ENCODE results near the gene HMGCS1.
A peak's percentile ranks its signal among the peaks of the same experiment; 100 is the strongest.
"Not testable (repeated sequence)": the region's sequence is repeated elsewhere in the genome, so short reads cannot be mapped to it uniquely, and the experiment has no call there.

HMGCS1 gene

DNA sequence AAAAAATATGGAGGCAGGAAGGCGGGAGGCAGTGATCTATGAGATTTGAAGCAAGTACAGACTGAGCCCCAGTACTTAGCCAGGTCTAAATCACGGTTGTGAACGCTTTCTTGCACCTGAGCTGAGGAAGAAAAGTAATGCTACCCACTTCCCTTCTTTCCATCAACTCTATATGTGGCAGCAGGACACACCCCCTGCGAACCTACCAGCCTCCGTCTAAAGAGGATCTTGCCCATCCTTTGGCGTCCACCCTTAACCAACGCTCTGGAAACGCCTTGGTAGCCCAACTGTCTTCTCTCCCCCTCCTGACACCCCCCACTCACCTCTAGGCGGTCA, 545 bp downstream of the HMGCS1 start:
- DNase-seq, result peak in 4 of 51 donors; percentile 23 to 56 (median 42)

- peak in 4 of 51 donors; percentile 2 to 49 (median 11) for DNase-seq
These were observed 1.0 kb downstream of the HMGCS1 start for GRCh38 chr5:43312076-43312661.

DNA sequence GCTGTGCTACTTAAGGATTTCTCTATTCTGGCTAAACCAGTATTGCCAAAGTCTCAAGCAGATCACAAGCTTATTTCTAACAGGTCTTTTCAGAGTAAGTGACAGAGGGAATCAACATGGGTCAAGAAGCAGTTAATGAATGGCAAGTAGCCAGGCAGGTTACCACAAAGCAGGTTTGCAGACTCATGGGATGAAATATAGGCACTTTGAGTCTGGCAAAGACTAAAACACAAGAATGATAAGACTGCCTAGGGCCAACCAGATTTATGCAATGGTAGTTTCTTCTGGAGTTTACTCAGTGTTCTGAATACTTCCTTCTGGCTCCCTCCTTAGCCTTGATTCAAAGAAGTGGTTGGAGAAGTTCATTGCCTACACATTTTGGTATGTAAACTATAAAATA, 3.6 kb downstream of the HMGCS1 start:
- DNase-seq, result no peak

- DNase-seq, result no peak
These were observed 4.1 kb downstream of the HMGCS1 start for GRCh38 chr5:43309122-43309521.

- not testable (repeated sequence) for DNase-seq
These were observed 6.3 kb downstream of the HMGCS1 start for GRCh38 chr5:43306954-43307353.

DNA sequence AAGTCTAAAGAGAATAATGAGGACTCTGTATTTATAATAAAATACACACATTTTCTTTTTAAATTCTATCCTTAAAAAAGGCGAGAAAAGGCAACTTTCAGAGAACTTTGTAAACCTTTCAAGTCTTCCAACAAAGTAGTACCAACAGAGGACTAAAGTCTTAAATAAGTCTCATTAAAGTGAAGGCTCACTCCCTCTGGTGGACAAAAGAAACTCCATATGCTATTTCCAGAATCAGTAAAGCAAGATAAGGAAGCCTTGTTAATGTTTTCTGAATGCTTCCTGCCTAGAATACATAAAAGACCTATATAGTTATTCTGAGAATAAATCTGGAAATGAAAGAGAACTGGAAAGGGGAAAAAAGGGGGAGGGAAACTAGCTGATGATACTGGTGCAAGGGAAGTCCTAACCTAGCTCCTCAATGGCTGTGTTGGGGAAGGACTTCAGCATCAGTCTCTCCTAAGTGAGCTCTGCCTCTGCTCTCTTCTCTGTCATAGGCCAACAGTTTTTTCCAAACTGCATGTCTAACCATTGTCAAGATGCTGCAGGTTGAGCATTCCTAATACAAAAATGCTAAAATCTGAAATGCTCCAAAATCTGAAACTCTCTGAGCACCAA, 7.2 kb downstream of the HMGCS1 start:
- DNase-seq, result peak in 2 of 51 donors; percentile 3 to 46

DNA sequence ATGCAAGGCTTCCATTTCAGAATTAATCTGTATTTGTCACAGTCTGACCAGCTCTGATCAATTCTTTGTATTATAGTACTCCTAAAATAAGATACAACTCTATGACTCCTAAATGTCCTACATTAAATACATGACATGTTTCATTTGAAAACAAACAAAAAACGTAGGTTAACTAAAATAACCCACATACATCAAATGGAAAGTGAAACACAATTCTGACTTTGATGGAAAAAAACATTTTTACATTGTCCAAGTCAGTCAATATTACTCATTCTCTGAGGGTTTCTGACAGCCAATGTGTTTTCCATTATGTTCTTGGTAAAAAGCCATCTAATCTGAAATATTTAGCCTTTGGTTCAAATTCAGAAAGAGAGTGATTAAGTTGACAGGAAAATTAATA, 8.7 kb downstream of the HMGCS1 start:
- DNase-seq, result no peak

DNA sequence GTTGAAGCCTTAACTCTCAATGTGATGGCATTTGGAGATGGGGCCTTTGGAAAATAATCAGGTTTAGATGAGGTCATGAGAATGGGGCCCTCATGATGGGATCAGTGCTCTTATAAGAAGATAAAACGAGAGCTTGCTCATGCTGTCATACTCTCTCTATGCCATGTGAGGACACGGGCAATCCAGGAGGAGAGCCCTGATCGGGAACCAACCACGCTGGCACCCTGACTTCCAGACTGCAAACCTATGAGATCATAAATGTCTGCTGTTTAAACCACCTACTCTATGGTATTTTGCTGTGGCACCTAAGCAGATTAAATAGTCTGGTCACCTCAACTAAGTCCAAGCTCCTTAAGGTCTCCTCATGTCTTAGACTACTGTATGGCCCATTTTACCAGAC, 10.0 kb downstream of the HMGCS1 start:
- DNase-seq, result no peak

DNA sequence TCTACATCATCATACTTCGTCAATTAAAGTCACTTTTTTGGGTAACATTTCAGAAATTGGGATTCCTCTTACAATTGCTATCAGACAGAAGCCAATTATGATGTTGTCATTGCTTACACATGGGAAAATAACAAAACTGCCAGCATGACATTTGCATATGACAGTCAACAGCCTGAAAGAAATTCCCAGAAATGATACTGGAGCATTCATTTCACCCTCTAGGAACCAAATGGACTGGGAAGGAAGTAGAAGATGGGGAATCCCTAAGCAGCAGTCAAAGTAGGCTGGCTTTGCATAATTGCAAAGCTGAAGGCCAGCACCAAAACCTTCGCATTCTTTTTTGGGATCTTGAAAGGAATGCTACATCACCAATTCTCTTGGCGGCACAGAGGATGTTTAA, 10.7 kb downstream of the HMGCS1 start:
- no peak for DNase-seq

DNA sequence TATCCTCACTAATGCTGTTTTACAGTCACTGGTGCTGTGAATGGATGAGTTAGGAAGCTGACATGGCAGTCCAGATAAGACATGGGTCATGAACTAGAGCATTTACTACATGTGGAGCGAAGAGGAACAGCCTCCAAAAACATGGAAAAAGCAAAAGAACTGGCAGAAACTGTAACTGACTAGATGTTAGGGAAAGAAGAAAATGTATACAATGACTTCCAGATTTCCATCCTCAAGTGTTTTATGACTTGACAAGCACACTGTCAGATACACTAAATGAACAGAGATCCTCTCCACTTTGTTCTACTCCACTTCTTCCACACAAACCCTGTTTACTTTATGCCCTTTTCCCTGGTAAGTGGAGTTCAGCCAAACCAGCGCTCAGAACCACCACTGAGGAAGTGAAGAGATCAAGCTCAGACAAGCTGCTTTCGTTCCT, 11.5 kb downstream of the HMGCS1 start:
- DNase-seq, result no peak

- no peak for DNase-seq
These were observed 13.1 kb downstream of the HMGCS1 start for GRCh38 chr5:43300112-43300511.

GRCh38 chr5:43298443-43298842, 14.8 kb downstream of the HMGCS1 start:
- DNase-seq, result no peak

DNA sequence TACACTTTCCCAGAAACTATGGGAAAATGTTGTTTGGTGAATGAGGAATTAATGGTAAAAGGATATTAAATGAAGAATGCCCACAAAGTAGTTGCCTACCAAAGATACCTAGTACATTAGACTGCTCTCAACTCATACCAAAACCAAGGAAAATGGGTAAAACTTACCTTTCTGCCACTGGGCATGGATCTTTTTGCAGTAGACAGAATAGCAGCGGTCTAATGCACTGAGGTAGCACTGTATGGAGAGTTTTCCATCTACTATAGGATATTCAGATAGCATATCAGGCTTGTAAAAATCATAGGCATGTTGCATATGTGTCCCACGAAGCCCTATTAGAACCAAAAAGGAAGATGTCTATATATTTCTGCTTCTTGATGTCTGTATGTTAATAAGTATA, 16.4 kb downstream of the HMGCS1 start:
- DNase-seq, result no peak

DNA sequence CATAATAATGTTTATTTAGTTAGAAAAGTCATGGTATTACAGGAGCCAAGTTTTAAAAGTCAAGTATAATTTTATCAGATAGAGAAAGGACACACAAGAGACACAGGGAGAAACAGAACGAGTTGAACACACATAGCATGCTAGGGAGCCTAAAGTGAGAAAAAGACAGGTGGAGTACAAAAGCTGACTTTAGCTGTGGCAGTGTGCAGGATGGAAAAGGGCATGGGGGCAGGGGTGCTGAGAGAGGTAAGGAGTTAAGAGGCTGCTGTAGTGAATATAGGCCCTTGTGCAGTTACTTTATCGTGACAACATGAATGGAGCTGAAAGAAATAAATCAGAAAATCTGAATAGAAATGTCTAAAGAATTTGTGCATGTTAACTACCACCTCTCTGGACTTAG, 18.0 kb downstream of the HMGCS1 start:
- DNase-seq, result no peak

GRCh38 chr5:43294226-43294625, 19.0 kb downstream of the HMGCS1 start:
- DNase-seq, result no peak

GRCh38 chr5:43290726-43291125, 22.5 kb downstream of the HMGCS1 start:
- no peak for DNase-seq

DNA sequence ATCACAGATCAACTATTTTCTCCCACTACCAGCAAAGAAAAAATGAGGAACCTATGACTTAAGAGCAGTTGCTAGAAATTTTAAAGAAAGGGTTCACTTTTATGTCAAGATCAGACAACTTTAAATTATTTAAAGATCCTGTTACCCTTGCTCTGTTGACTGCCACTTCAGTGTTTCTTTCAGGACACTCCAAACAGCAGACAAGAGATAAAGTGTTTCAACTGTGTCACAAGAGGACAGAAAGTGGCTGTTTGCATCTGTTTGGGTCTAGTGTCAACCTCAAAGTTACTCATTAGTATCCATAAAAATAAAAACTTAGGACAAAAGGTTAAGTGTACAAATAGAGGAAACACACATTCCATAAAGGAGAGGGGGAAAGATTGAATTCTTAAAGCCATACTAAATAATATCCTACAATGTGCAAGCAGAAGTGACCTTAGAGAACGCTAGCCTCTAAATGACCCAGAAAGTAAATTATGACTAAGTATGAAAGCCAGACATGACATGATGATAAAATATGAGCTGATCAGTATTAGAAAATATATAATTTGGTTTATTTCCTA, 24.9 kb downstream of the HMGCS1 start:
- no peak for DNase-seq

GRCh38 chr5:43287493-43287892, 25.7 kb downstream of the HMGCS1 start:
- DNase-seq, result no peak

DNA sequence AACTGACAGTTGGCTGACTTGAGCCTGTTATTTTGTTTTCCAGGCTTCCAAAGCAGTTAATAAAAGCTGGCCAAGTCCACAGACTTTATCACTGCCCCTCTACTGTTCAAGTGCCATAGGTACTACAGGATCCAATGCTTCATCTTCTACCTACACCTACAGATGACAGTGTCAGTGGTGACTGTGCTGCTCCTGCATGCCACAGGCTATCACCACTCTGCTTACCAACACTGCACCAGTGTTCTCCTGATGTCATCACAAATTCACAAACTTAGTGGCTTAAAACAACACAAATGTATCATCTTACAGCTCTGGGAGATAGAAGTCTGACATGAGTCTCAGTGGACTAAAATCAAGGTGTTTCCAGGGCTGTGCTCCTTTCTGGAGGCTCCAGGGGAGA, 26.6 kb downstream of the HMGCS1 start:
- DNase-seq, result no peak

DNA sequence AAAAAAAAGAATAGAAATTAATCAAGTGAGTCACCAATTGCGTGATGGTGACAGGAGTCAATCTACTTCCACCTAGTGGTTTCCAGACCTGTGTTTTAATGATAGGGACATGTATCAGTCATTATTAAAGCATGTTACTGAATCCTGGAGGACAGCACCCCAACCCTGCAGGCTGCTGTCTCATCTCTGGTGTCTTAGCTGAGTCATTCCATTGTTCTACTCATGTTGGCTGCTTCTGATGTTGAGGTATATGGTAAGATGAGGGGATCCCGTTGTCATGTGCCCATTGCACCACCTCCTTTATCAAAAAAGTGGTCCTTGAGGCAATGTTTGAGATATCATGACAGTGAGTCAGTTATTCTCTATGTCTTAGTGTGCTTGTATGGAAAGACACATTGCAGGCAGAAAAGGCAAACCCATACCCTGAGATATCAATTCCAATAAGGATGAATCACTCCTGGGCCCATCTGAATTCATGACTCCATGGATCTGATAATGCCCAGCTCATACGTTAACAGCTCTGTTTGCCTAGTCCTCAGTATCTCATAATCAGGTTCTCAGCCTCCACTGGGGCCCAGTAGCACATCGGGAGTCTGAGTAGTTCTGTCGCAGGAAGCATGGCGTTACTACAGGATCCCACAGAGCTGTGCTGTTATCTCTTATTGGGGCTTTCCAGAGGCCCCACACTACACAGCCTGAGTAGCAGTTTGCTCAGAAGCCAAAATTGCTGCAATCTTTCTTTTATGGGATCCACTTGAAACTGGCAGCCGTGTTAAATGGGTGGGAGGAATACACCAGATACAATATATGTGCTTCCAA, 31.2 kb downstream of the HMGCS1 start:
- no peak for DNase-seq

- no peak for DNase-seq
These were observed 33.5 kb downstream of the HMGCS1 start for GRCh38 chr5:43279548-43280274.

DNA sequence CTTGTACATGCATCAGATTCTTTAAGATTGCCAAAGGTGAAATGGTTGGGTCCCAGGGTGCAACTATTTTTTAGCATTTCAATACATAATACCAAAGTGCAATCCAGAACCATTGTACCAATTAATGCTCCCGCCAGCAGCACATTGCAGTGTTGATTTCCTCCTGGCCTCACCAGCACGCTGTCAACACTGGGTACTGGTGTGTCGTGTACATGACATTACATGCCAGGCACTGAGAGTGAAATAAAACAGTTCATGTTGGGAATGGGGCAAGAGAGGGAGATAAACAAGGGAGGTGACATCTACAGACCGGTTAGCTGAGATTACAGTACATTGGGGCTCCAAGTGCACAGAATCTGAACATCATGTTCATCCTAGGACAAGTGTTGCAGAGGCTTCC, 37.8 kb downstream of the HMGCS1 start:
- no peak for DNase-seq
